ENCODE measurements around the gene CDC42EP1. TPM values are rescaled to one million over a fixed set of nuclear protein-coding genes. Genes with fewer than 3 reads are reported as not detected.

Gene CDC42EP1
- total RNA-seq, 1 experiment from 2014 or later: 68.7 TPM

GRCh38 chr22:37610480-37611129 is 50.3 kb downstream of the CDC42EP1 start:
- no peak for DNase-seq (ENCODE audit: low spot score)

DNA sequence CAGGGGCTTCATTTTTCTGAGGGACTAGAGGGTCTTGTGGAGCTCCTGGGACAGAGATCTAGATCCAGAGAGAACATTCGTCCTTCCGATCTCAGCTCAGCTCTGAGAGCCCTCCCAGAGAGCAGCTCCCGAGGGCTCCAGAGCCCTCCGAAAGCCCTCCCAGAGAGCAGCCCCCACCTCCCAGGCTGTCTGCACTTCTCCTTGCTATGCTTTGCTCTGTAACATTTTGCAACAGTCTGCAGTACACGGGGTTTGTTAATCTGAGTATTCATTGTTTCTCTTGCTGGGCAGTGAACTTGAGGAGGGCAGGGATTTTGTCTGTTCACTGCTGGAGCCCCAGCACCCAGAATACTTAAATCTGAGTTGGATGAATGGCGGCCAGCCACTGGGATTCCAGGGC is 50.9 kb downstream of the CDC42EP1 start:
- DNase-seq (ENCODE audit: low spot score): no peak

GRCh38 chr22:37616201-37617083 is 56.2 kb downstream of the CDC42EP1 start:
- no peak for DNase-seq (ENCODE audit: low spot score)

DNA sequence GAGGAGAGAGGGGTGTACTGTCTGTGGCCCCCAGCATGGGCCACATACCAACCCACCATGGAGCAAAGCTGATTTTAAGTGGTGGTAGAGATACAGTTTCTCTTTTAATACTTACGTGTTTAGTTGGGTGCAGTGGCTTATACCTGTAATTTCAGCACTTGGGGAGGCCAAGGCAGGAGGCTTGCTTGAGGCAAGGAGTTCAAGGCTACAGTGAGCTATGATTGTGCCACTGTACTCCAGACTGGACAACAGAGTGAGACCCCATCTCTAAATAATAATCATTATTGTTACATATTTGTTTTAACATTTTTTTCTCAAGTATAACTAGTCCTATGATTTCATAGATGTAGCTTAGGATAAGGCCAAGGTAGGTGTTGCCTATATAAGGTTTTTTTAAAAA is 57.2 kb downstream of the CDC42EP1 start:
- no peak for DNase-seq (ENCODE audit: low spot score)

DNA sequence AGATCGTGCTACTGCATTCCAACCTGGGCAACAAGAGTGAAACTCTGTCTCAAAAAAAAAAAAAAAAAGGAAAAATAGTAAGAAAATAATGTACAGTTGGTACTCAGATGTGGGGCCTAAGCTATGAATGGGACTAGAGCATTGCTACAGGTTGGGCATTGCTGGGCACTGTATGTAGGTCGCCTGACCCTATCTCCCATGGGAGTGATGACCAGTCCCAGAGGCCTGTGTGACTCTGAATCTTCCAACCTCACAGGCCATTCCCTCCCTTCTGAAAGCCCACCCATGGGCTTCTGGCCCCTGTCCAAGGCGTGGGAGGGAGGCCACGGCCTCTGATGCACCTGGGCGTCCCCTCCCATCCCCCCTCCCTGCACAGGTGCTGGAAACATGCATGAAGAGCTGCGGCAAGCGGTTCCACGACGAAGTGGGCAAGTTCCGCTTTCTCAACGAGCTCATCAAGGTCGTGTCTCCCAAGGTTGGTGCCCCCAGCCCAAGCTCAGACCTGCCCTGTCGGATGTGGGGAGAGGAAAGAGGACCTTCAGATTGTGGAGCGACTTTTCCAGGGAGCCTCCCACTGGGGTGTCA is 57.9 kb downstream of the CDC42EP1 start:
- DNase-seq (ENCODE audit: low spot score): no peak

GRCh38 chr22:37618674-37619073 is 58.4 kb downstream of the CDC42EP1 start:
- no peak for DNase-seq (ENCODE audit: low spot score)

Small RNA genes within 50 kb of the gene (small RNA-seq; reads per million reads assigned to genes)
- not detected for gene RF00017

Other genes with a start within 250 kb of the CDC42EP1 start
- 0.03 TPM in 1 of 2 replicates, not detected in the other for gene ELFN2, start 133.0 kb upstream of the CDC42EP1 start, total RNA-seq (2014; rRNA removed; shearing (Covaris generic))
- gene MFNG, start 74.1 kb upstream of the CDC42EP1 start, total RNA-seq (2014; rRNA removed; shearing (Covaris generic)): 1.0 and 2.1 TPM in 2 replicates
- gene CARD10, start 41.1 kb upstream of the CDC42EP1 start, total RNA-seq (2014; rRNA removed; shearing (Covaris generic)): 32.7 and 50.4 TPM in 2 replicates
- 11.1 and 13.0 TPM in 2 replicates for gene LGALS2, start 19.6 kb downstream of the CDC42EP1 start, total RNA-seq (2014; rRNA removed; shearing (Covaris generic))
- 54.1 and 55.1 TPM in 2 replicates for gene GGA1, start 48.4 kb downstream of the CDC42EP1 start, total RNA-seq (2014; rRNA removed; shearing (Covaris generic))
- gene SH3BP1, start 79.2 kb downstream of the CDC42EP1 start, total RNA-seq (2014; rRNA removed; shearing (Covaris generic)): 38.8 and 47.1 TPM in 2 replicates
- gene PDXP, start 98.2 kb downstream of the CDC42EP1 start, total RNA-seq (2014; rRNA removed; shearing (Covaris generic)): 25.4 and 33.0 TPM in 2 replicates
- 15.3 and 30.9 TPM in 2 replicates for gene LGALS1, start 115.2 kb downstream of the CDC42EP1 start, total RNA-seq (2014; rRNA removed; shearing (Covaris generic))
- gene NOL12, start 125.9 kb downstream of the CDC42EP1 start, total RNA-seq (2014; rRNA removed; shearing (Covaris generic)): 25.2 and 42.3 TPM in 2 replicates
- 91.3 and 98.4 TPM in 2 replicates for gene TRIOBP, start 136.6 kb downstream of the CDC42EP1 start, total RNA-seq (2014; rRNA removed; shearing (Covaris generic))
- 23.5 and 29.6 TPM in 2 replicates for gene GCAT, start 247.5 kb downstream of the CDC42EP1 start, total RNA-seq (2014; rRNA removed; shearing (Covaris generic))

Data from HT-29 (cell line).